Retina (tissue), 1 donor: ENCODE measurements around the gene MKI67.
A peak's percentile ranks its signal among the peaks of the same experiment; 100 is the strongest.
"Not testable (repeated sequence)": the region's sequence is repeated elsewhere in the genome, so short reads cannot be mapped to it uniquely, and the experiment has no call there.

ENCODE experiments used
- DNase-seq: peaks from one replicate; pipeline ENCODE4 v3.0.0-alpha.2; 2016

The MKI67 gene, protein sequence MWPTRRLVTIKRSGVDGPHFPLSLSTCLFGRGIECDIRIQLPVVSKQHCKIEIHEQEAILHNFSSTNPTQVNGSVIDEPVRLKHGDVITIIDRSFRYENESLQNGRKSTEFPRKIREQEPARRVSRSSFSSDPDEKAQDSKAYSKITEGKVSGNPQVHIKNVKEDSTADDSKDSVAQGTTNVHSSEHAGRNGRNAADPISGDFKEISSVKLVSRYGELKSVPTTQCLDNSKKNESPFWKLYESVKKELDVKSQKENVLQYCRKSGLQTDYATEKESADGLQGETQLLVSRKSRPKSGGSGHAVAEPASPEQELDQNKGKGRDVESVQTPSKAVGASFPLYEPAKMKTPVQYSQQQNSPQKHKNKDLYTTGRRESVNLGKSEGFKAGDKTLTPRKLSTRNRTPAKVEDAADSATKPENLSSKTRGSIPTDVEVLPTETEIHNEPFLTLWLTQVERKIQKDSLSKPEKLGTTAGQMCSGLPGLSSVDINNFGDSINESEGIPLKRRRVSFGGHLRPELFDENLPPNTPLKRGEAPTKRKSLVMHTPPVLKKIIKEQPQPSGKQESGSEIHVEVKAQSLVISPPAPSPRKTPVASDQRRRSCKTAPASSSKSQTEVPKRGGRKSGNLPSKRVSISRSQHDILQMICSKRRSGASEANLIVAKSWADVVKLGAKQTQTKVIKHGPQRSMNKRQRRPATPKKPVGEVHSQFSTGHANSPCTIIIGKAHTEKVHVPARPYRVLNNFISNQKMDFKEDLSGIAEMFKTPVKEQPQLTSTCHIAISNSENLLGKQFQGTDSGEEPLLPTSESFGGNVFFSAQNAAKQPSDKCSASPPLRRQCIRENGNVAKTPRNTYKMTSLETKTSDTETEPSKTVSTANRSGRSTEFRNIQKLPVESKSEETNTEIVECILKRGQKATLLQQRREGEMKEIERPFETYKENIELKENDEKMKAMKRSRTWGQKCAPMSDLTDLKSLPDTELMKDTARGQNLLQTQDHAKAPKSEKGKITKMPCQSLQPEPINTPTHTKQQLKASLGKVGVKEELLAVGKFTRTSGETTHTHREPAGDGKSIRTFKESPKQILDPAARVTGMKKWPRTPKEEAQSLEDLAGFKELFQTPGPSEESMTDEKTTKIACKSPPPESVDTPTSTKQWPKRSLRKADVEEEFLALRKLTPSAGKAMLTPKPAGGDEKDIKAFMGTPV (N-terminal part only)

DNA sequence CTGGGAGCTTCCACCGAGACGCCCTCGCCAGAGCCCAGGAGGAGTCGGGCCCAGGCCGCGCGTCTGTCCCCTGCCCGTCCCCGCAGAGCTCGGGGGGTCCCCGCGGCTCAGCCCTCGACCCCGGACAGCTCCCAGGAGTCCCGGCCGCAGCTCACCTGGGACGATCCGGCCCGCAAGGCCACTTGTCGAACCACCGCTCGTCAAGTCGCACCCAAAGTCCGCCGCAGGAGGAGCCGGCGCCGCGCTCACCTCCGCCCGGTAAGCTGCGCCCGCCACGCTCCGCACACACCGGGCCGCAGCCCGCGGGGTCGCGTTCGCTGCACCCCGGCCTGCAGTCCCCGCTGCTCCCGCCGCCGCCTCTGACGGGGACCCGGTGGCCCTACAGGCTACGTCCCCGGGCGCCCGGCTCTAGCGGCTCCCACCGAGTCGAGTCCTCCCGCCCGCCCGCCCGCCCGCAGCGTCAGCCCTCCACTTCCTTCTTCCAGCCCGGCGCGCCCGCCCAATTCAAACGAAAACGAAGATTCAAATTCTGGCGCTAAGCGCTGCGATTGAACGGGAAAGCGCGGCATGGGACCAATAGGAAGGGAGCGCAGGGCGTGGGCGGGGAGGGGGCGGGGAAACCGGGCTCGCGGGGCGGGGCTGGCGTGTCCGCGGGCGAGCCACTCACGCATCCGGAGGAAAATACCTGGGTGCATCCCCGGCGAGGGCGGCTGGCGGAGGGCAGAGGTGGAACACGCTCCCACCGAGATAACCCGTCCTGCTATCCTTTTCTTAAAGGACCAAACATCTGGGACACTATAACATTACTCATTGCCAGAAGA, at the start of gene MKI67:
Gene MKI67 (minus strand): TSS at position 480 of the 821 bp plus-strand sequence. CDS start 756 bp downstream, outside the sequence.
- DNase-seq, result peak; percentile 79

DNA sequence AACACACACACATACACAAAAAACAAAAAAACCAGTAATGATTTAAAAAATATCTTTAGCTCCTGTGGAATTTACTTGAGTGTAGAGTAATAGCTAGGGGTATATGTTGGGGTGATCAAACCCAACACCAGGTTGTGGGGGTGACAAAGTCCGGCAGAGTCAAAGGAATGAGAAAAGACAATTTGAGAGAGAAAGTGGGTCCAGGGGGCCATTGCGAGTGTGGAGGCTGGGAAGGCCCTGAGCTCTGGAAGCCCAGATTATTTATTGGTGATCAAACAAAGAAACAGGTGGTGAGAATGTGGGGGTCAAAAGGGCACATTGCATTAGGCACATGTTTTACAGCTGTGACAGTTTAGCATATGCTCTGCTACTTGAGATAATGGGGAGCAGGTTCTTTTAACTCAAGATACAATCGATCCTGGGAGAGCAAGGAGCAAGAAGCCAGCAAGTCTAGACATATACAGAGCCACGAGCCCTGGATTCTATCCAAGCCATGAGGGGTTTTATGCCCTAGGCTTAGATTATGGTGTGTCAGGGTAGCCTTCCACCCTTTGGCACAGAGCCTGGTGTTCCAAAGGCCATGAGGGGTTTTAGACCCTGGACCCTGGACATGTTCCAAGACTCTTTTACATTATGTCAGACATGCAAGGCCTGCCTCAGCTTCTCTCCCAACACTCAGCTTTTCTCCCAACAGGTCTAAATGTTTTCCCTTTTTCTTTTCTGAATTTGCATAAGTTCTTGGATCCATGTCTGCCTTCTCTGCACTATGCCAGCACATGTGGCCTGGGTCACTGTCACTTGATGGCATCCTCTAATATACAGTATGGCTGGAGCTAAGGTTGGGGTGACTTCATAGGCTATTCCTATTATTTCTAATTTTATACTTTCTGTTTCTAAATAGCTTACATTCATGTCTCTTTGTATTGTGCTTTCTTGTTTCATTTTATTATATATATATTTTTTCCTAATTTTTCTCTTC, 48.6 kb upstream of the MKI67 start:
- no peak for DNase-seq

DNA sequence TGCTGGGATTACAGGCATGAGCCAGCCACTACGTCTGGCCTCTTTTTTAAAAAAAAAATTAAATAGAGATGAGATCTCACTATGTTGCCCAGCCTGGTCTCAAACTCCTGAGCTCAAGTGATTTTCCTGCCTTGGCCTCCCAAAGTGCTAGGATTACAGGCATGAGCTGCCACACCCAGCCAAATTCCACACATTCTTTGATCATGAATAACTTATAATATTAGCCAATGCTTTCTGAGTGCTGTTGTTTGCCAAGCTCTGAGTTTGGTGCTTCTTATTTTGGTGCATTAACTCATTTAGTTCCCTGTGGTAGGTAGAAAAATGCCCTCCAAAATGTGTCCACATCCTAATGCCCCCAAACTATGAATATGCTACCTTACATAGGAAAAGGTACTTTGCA, 47.2 kb upstream of the MKI67 start:
- no peak for DNase-seq

DNA sequence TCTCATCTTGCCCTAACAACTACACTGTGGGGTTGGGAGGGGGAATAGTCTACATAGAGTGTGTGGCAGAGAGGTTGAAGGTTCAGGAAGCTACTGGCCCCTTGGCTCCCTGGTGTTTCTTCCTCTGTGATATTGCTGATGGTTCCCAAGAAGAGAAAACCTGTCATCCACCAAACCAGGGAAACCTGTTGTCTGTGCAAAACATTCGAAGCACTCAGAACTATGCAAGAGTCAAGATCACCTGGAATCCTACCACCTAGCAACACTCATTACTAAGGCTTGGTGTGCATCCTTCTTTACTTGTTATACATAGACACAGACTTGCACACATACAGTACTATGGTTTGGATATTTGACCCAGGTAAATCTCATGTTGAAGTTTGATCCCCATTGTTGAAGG, 46.5 kb upstream of the MKI67 start:
- no peak for DNase-seq

DNA sequence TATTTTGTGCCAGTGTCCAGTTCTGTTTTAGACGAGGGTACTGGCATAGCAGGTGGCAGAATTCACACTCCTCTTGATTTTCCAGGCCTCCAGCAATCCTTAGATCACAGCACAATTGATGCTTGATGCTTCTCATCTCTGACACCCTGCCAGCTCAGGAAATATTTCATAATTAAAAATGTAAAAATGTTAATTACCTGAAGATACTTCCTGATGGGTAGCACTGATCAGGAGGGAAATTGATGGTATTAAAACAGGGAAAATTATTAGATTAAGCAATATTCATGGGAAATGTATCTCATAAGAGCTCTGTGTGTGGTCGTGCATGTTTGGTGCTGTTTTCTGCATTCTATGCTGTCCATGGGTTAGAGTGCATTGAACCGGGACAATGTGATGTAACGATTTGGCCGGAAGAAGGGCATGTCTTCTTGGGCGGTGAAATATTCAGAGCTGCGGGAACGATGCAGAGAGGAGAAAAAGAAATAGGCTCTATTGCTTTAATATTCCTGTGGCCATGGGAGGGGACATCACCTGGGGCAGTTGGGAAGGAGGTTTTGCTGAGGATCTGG, 43.7 kb upstream of the MKI67 start:
- peak; percentile 26 for DNase-seq

DNA sequence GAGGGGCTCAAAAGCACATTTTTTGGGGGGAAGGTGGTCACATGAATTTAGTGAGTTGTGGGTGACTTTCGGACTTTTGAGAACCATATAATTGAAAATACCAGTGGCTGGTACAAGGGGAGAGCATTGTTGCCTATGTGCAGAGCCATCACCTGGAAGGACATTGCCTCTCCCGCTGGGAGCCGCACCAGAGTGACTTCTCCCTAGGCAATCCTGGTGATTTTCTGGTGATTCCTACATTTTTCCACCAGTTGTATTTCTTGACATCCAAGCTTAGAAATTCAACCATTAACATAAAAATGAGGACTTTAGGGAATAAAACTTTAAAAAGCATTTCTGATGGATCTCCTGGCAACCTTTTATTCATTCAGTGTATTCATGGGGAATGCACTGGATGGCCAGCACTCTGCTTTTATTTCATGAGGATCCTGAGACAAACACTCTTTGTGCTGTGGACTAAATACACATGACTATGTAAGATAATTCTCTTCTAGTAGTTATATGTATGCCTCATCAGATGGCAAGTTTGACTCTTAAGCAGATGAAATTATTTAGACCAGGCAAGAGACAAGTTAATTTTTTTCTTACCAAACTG, 41.8 kb upstream of the MKI67 start:
- no peak for DNase-seq

DNA sequence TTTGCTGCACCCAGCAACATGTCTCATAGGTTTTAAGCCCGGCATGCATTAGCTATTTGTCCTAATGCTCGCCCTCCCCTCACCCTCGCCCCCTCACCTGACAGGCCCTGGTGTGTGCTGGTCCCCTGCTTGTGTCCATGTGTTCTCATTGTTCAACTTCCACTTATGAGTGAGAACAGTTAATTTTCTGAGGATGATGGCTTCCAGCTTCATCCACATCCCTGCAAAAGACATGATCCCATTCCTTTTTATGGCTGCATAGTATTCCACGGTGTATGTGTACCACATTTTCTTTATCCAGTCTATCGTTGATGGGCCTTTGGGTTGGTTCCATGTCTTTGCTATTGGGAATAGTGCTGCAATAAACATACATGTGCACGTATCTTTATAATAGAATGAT, 40.9 kb upstream of the MKI67 start:
- DNase-seq, result not testable (repeated sequence)

DNA sequence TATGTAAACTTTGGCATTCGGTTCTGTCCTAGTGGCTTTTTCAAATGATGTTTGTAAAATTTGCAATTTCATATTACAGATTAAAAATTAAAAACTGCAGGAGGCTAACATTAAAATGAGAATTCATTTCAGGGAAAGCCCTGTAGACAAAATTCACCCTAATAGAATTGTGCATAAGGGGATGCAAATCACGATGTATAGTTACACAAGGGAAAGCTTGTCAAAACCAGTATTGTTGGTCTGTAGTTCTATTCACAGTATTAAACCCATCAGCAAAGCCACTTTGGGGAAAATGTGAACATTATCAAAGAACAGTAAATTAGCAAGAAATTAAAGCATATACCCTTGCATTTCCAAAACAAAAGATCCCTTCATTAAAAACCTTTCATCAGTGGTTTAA, 39.9 kb upstream of the MKI67 start:
- no peak for DNase-seq

DNA sequence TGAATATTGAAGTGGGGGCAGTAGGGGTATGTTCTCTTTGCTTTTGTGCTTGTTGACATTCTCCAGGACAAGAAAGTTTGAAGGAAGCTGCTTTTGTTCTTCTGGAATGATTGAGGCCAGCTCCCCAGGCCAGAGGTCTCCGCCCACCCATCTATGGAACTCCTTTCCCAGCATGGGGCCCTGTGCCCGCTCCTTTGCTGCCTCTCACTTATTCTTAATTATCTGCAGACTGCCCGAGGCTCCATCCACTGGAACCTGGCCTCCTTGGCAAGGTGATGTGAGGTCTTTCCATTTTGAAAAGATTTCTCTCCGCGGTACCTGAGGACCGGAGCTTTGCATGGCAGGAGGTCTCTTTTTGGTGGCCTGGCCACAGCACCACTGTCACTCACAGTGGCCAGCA, 39.3 kb upstream of the MKI67 start:
- DNase-seq, result peak; percentile 11

DNA sequence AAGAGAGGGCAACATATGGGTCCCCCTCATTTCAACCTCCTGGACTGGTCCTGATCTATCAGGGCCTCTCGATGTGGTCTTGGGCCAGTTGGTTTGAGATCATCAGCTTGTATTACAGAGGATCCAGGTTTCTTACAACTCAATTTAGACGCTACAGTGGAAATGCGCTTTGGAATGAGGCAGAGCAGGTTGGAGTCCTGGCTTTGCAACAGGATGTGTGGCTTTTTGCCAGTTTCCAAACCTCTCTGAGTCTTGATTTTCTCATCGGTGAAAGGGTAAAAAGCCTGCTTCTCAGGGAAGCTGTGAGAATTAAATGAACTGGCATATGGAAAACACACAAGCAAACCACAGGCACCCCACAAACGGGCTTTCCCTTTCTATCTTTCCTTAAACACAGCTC, 37.5 kb upstream of the MKI67 start:
- DNase-seq, result no peak

DNA sequence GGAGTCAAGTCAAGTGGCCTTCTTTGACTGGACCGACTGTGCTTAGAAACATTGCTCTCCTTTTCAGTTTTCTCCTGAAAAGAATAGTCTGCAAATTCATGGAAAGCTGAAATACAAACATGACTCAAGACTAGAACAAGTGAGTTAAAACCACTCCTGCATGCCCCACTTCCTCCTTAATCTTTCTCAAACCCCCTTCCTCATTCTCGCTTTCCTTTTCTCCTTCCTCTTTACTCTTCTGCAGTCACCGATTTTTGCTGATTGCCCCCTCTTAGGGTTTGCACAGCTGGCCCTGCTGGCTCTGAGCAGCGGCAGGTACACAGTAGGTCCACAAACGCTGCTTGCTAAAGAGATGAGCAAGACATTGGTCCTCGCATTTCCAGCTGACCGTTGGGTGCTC, 34.8 kb upstream of the MKI67 start:
- no peak for DNase-seq

DNA sequence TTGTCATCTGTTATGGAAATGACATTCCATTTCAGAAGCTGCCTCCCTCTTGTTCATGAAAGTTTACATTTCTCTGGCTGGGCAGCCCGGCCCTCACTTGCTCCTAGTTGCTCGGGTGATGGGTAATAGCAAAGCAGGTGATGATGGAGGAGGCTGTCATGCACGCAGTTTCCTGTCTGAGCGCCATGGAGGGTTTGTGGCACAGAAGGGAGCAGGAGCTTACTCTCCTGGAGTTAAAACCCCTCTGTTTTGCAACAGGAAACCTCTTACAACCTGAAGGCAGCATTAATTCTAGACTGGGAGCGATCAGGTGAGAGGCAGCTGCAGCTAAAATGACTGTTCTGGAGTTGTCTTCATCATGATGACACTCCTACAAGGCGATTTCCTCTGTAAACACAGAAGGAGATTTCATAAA, 34.1 kb upstream of the MKI67 start:
- DNase-seq, result no peak

DNA sequence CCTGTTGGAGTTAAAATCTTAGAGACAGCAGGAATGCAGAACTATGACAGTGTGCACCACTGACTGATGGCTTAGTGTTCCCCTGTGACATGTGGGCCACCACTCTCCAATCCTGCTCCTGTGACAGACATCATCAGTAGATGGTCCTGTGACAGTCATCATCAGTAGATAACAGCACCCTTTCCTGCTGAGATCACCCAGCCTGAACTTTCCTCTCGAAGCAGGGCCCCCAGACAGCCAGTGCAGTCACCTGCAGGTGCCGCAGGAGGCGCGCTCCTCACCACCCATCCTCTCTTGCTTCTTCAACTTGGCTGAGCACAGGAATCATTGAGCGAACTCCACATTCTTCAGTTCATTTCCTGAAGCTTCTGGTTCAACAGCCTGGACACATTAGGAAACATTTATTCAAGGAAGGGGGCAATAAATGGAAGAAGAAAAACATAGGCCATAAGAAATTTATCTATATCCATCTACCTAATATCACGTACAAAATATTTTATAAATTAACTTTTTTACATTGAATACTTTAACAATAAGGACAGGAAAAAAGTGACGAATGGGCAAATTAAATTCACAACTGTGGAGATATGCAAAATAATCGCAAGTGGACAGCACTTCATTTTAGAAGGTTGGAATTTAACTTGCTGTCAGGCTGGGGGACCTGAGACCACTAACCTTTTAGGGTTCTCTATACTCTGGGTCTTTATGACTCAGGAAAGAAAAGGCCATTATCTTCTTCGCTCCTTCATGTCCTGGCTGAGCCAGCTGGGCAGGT, 32.0 kb upstream of the MKI67 start:
- no peak for DNase-seq

DNA sequence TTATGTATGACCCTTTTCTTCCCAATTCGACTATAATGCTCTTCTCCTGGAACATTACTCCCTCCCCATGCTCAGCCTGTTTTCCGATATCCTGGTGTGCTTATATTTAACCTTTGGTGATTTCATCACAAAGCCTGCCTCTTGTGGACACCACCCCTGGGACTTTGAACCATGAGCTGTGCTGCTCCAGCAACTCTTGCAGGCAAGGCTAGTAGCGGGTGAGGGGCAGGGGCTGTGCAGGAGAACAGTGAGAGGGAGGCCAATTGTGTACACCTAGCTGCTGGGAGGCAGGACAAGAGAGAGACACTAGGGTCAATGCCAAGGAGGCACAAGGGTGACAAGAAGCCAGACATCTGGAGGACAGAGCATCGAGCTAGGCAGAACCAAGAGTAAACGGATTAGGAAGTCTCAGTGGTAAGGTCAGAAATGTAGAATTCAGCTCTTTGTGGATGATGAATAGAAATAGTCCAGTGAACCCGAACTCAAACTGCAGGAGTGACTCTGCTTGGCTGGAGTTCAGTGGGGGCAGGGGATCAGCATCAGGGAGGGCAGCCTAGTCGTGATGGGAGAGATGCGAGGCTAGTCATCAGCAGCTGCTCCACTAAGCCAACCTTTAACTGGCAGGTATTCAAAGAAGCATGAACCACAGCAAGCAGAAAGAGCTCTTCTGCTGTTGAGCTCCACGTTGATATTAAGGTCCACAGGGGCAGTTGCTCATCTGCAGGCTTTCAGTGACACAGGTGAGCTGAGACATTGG, 31.0 kb upstream of the MKI67 start:
- DNase-seq, result no peak

DNA sequence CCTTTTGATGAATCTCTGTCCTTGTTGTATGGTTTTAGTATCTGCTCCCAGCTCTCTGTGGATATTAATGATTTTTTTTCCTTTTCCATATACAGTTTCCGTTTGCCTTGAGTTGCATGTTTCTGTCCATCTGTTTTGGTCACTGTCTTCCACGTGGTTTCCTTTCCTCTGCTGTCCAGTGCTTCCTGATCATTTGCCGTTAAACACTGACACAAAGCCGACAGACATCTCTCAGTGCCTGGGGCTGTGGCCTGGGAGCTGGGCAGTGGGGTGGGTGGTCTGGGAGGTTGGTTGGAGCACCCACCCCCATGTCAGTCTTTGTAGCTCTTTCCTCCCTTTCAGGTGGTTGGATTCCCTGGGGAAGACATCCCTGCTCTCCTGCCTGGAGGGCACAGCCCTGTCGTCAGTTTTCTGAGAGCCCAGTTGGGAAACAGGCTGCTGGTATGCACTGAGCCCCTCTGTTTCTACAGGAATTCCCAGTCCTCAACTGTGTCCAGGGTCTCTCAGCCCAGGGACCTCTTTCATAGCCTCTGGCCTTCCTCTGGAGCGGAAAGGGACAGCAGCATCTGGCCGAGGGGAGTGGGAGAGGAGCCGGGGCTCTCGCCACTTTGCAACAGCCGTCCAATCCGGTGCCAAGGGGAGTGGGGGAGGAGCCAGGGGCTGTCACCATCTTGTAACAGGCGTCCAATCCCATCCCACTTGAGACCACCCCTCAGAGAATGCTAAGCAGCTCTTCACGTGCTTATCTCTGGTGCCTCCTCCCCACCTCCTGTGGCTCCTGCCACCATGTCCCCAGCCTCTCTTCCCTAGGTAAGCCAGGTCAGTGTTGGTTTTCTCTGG, 26.7 kb upstream of the MKI67 start:
- DNase-seq, result peak; percentile 50

DNA sequence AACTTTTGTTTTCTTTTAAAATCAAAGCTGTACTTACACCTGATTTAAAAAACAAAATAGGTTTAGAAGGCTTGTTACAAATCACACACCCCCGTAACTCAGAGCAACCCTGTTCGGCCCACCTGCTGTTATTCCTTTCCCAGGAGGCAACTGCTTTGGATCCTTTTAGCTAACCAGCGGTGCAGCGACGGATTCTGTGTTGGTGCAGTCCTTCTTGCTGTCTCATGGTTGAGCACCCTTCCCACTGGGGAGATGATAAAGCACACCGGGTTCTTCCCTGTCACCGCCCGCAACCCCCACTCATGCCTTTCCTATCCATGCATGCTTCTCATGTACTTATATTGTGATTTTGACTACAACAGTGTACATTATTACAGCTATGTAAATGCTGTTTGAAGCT, 24.8 kb upstream of the MKI67 start:
- DNase-seq, result peak; percentile 21

DNA sequence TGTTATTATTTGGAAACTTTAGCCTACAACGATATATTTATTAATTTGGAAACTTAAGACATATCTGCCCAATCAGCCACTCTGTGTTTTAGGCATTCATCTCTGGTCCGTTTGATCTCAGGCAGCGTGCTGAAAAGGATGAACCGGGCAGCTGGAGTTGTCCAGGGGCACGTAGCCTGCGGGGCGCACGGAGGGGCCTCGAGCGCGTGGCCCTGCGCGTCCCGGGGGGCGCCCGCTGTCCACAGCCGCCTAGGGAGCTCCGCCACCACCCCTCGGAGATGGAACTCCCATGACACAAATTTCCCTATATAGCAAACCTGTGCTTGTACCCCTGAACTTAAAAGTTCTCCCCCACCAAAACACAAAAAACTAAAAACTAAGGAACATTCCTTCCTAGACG, 24.3 kb upstream of the MKI67 start:
- no peak for DNase-seq

DNA sequence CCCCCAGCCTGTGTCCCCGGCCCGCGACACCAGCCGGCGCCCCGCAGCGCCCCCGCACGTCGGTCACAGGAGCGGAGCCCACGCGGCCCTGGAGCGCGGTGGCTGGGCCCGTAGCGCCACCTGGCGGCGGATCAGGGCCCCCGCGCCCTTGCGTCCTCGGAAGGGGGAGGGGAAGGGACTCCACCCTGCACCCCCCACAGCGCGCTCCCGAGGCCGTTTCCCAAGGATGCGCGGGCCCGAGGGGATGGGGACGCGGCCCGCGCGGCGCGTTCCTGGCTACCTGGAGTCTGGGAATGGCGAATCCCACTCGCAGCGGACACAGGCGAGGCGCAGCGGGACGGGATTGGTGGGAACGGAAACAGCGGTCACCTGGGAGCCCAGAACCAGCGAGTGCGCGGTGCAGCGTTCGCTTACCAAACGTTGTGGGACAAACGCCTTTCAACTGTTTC, 23.8 kb upstream of the MKI67 start:
- peak; percentile 94 for DNase-seq
